Naive B cell (primary cell): ENCODE data around the gene TLE5. TPM values are rescaled to one million over a fixed set of nuclear protein-coding genes. Genes with fewer than 3 reads are reported as not detected.
A peak's percentile ranks its signal among the peaks of the same experiment; 100 is the strongest.

Experiments used
- ATAC-seq, 2 donors: fragments of 150-1000 bp; cut with Tn5 transposase; 2 replicates each; pipeline ENCODE4 v1.10.0; 2021; ENCODE audit warnings: low read depth in 2 of 2, mild to moderate bottlenecking in 2 of 2, moderate library complexity in 2 of 2
- DNase-seq: peaks from one replicate; pipeline ENCODE4 v3.0.0; 2022
- H3K27ac Mint-ChIP-seq, 6 donors: one replicate each; pipeline ENCODE4 v1.8.0; 2020 to 2022; ENCODE audit warnings: mild to moderate bottlenecking in 6 of 6, mixed read lengths in 6 of 6, moderate library complexity in 5 of 6, inconsistent platforms in 2 of 6
- H3K27me3 Mint-ChIP-seq, 3 donors: one replicate each; pipeline ENCODE4 v1.8.0; 2021 to 2022; ENCODE audit warnings: mixed read lengths in 3 of 3, mild to moderate bottlenecking in 1 of 3
- H3K36me3 Mint-ChIP-seq, 2 donors: one replicate each; pipeline ENCODE4 v1.8.0; 2020 to 2022; ENCODE audit warnings: mixed read lengths in 2 of 2, inconsistent platforms in 1 of 2, mild to moderate bottlenecking in 1 of 2
- H3K4me1 Mint-ChIP-seq, 3 donors: one replicate each; pipeline ENCODE4 v1.8.0; 2020 to 2022; ENCODE audit warnings: mixed read lengths in 3 of 3, inconsistent platforms in 1 of 3, mild to moderate bottlenecking in 1 of 3, moderate library complexity in 1 of 3
- H3K4me3 Mint-ChIP-seq, 8 donors: one replicate each; pipeline ENCODE4 v1.8.0; 2020 to 2022; ENCODE audit warnings: mild to moderate bottlenecking in 8 of 8, mixed read lengths in 8 of 8, moderate library complexity in 8 of 8, inconsistent platforms in 2 of 8
- H3K9me3 Mint-ChIP-seq, 7 donors: one replicate each; pipeline ENCODE4 v1.8.0; 2020 to 2022; ENCODE audit warnings: mixed read lengths in 7 of 7, mild to moderate bottlenecking in 5 of 7, inconsistent platforms in 2 of 7, moderate library complexity in 1 of 7
- polyA plus RNA-seq, 6 donors: library from polyadenylated mRNA; unstranded; fragments of 300-500 nt; fragmentation: Illumina TruSeq; gene quantifications; one replicate each; pipeline ENCODE4 v1.2.3, GENCODE V29; 2021; ENCODE audit warnings: low read depth in 6 of 6

The TLE5 gene
- polyA plus RNA-seq, 6 donors from 2014 or later, result 294 to 651 (median 379) TPM

DNA sequence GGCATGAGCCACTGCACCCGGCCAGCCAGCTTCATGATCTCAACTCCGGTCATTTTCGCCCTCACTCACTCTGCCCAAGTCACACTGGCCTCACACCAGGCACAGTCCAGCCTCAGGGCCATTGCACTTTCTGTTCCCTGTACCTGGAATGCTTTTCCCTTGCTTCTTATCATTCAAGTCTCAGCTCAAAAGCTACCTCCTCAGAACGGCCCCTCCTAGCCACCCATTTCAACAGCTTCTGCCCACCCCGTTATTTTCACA lies 30.8 kb downstream of the TLE5 start:
- H3K27me3 Mint-ChIP-seq, result peaks cover 5 to 31% (median 19%) of the 10 kb centered on the region in 3 donors
- ATAC-seq, result no peak
- H3K4me1 Mint-ChIP-seq, result peaks cover 25 to 39% (median 32%) of the 10 kb centered on the region in 3 donors
- DNase-seq, result no peak
- no peaks in the 10 kb centered on the region for H3K36me3 Mint-ChIP-seq
- H3K9me3 Mint-ChIP-seq, result peaks cover 0 to 5% (median 0%) of the 10 kb centered on the region in 7 donors
- H3K27ac Mint-ChIP-seq, result no peak overlapping the region
- H3K4me3 Mint-ChIP-seq, result peak overlapping the region in 1 of 8 donors; percentile 57

DNA sequence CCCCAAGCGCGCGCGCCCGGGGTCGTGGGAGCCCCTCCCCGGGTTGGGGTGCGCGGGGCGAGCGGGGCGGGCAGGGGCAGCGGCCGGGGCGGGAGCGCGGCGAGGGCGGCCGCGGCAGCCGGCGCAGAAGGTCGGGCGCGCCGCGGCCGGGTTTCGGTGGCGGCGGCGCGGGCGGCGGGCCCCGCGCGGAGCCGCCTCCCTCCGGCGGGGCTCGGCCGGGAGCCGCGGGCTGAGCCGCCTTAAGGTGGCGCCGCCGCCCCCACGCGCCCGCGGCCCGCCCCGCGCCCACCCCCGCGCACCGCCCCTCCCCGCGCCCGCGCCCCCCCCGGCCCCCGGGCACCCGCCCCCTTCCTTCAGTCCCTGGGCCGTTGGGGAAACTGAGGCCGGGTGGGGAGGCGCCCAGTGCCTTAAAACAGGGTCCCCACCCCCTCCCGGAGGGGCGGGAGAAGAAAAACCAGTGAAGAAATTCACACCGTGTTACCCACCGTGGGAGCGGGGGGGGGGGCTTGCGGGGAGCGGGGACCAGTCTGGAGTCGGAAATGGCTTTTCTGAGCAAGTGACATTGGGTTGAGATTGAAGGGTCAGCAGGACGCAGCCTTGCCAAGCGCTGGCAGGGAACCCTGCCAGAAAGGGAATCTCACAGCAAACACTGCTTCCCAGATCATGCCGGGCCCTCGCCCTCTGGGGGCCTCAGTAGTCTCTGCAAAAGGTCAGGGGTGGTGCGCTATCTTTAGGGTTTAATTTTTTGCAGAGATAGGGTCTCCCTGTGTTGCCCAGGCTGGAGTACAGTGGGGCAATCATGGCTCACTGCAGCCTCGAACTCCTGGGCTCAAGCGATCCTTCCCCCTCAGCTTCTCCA lies 33.0 kb downstream of the TLE5 start, which contains the start of gene TLE2:
TLE2 (minus strand) TSS at position 216 of the 859 bp plus-strand sequence. CDS start 376 bp downstream, outside the sequence.
- DNase-seq, result peak; percentile 15

DNA sequence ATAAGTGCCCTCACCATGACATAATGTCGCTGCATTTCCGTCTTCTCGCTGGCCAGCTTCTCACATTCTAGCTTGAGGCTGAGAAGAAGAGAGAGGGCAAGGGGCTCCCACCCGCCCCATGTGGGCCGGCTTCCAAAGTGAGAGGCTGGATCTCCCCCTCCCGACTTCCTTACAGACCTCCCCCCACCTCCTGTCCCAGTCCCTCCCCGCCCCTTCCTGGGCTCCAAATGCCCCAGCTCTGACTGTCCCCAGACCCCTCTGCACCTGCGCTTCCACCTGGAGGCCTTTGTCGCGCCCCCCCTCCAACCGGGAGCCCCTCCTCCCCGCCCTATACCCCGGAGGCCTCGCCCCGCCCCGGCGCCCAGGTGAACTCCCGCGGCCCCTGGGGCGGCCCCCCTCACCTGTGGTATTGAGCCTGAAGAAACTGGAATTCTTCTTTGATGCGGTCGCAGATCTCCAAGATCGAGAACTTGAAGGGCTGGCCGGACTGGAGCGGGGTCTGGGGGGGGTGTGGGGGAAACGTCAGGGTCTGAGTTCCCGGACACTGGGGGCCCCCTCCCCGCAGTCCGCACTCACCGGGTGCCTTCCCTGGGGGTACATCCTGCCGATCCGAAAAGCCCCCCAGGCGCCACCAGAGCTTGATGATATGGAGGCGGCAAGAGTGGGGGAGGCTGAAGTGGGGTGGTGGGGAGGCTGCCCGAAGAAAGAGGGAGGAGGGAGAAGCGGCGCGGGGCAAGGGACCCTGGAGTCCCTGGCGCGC lies 33.8 kb downstream of the TLE5 start:
- peak; percentile 34 to 39 for ATAC-seq
- H3K4me1 Mint-ChIP-seq, result peaks cover 14 to 28% (median 23%) of the 10 kb centered on the region in 3 donors
- H3K9me3 Mint-ChIP-seq, result peaks cover 0 to 2% (median 0%) of the 10 kb centered on the region in 7 donors
- DNase-seq, result peak; percentile 6
- H3K27ac Mint-ChIP-seq, result peak overlapping the region in 2 of 6 donors; percentile 24 to 44
- no peaks in the 10 kb centered on the region for H3K36me3 Mint-ChIP-seq
- peaks cover 12 to 50% (median 41%) of the 10 kb centered on the region in 3 donors for H3K27me3 Mint-ChIP-seq
- peak overlapping the region; percentile 63 to 89 (median 78) for H3K4me3 Mint-ChIP-seq

More for the DNA sequence above, 33.0 kb downstream of the TLE5 start, which contains the start of gene TLE2:
- peaks cover 0 to 2% (median 0%) of the 10 kb centered on the region in 7 donors for H3K9me3 Mint-ChIP-seq
- no peaks in the 10 kb centered on the region for H3K36me3 Mint-ChIP-seq
- peaks cover 12 to 43% (median 35%) of the 10 kb centered on the region in 3 donors for H3K27me3 Mint-ChIP-seq
- H3K27ac Mint-ChIP-seq, result peak within 1 kb of the TSS in 3 of 6 donors; percentile 24 to 62 (median 44)
- peak; percentile 49 to 65 for ATAC-seq
- H3K4me3 Mint-ChIP-seq, result peak within 1 kb of the TSS; percentile 73 to 90 (median 82)
- H3K4me1 Mint-ChIP-seq, result peaks cover 16 to 29% (median 23%) of the 10 kb centered on the region in 3 donors

DNA sequence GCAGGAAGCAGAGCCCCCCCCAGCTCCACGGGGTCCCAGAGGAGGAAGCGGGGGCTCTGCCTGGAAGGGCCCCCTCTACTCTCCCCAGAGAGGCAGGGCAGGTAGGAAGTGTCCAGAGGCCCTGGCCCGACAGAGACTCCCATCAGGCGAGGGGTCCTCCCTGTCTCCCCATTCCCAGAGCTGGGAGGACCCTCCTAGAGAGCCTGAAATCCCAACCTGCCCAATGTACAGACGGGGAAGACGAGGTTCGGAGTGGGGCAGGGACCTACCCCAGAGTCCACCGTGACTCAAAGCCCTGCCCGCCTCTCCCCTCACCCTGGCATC lies 34.4 kb downstream of the TLE5 start:
- peaks cover 0 to 3% (median 0%) of the 10 kb centered on the region in 7 donors for H3K9me3 Mint-ChIP-seq
- peak overlapping the region in 1 of 6 donors; percentile 24 for H3K27ac Mint-ChIP-seq

DNA sequence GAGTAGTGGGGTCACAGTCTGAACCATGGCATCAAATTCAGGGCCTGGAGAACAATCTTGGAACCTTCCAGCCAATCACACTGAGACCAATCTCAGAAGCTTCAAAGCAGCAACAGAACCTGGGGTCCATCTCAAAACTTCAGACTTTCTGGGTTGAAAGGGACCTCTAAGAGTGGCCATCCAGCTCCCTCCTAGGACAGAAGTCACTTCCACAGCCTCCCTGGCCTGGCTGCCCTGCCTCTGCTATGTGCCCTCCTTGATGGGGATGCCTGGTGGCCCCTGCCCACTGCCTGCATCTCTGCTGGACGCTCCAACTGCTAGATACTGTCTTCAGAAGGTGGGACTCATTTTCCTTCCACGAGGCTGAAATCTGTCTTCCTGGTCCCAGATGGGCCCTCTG lies 35.0 kb downstream of the TLE5 start:
- H3K36me3 Mint-ChIP-seq, result no peaks in the 10 kb centered on the region
- DNase-seq (no peak), ATAC-seq (no peak)
- H3K4me3 Mint-ChIP-seq, result peak overlapping the region in 7 of 8 donors; percentile 30 to 74 (median 63)
- peaks cover 0 to 3% (median 0%) of the 10 kb centered on the region in 7 donors for H3K9me3 Mint-ChIP-seq
- H3K27ac Mint-ChIP-seq, result peak overlapping the region in 1 of 6 donors; percentile 27
- peaks cover 17 to 61% (median 52%) of the 10 kb centered on the region in 3 donors for H3K27me3 Mint-ChIP-seq
- H3K4me1 Mint-ChIP-seq, result peaks cover 14 to 28% (median 21%) of the 10 kb centered on the region in 3 donors

More for the DNA sequence above, 34.4 kb downstream of the TLE5 start:
- Mint-ChIP-seq H3K4me1 (peaks cover 14 to 28% (median 21%) of the 10 kb centered on the region in 3 donors), H3K4me3 (peak overlapping the region; percentile 63 to 89 (median 78)), H3K27me3 (peaks cover 17 to 55% (median 46%) of the 10 kb centered on the region in 3 donors), H3K36me3 (no peaks in the 10 kb centered on the region)
- DNase-seq (no peak), ATAC-seq (no peak)

DNA sequence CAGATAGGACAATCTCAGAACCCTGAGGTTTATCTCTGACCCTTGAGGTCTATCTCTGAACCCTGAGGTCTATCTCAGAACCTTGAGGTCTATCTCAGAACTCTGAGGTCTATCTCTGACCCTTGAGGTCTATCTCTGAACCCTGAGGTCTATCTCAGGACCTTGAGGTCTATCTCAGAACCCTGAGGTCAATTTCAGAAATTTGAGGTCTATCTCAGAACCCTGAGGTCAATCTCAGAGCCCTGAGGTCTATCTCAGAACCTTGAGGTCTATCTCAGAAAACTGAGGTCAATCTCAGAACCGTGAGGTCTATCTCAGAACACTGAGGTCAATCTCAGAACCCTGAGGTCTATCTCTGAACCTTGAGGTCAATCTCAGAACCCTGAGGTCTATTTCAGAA lies 35.5 kb downstream of the TLE5 start:
- H3K4me1 Mint-ChIP-seq, result peaks cover 14 to 28% (median 21%) of the 10 kb centered on the region in 3 donors
- peaks cover 0 to 3% (median 0%) of the 10 kb centered on the region in 7 donors for H3K9me3 Mint-ChIP-seq
- no peaks in the 10 kb centered on the region for H3K36me3 Mint-ChIP-seq
- DNase-seq, result no peak
- peaks cover 17 to 60% (median 52%) of the 10 kb centered on the region in 3 donors for H3K27me3 Mint-ChIP-seq
- no peak overlapping the region for H3K27ac Mint-ChIP-seq
- no peak overlapping the region for H3K4me3 Mint-ChIP-seq
- ATAC-seq, result no peak

DNA sequence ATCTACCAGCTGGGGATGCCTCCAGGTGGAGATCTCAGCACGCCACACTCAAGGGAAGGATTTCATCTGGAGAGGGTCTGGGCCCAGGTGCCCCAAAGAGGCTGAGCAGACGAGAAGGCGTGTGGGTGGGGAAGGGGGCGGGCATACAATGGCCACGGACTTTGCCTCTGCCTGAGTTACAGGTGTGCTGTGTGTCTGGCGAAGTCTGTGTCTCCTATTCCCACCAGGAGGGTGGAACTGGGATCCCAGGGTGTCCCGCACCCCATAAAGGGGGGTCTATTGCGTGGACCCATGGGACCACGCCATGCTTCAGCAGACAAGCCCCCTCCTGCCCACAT lies 36.8 kb downstream of the TLE5 start:
- no peak for ATAC-seq
- Mint-ChIP-seq H3K27me3 (peaks cover 17 to 57% (median 54%) of the 10 kb centered on the region in 3 donors), H3K4me3 (peak overlapping the region in 1 of 8 donors; percentile 63), H3K4me1 (peaks cover 14 to 28% (median 21%) of the 10 kb centered on the region in 3 donors), H3K27ac (peak overlapping the region in 1 of 6 donors; percentile 54), H3K36me3 (no peaks in the 10 kb centered on the region), H3K9me3 (peaks cover 0 to 3% (median 0%) of the 10 kb centered on the region in 7 donors)
- DNase-seq, result no peak

DNA sequence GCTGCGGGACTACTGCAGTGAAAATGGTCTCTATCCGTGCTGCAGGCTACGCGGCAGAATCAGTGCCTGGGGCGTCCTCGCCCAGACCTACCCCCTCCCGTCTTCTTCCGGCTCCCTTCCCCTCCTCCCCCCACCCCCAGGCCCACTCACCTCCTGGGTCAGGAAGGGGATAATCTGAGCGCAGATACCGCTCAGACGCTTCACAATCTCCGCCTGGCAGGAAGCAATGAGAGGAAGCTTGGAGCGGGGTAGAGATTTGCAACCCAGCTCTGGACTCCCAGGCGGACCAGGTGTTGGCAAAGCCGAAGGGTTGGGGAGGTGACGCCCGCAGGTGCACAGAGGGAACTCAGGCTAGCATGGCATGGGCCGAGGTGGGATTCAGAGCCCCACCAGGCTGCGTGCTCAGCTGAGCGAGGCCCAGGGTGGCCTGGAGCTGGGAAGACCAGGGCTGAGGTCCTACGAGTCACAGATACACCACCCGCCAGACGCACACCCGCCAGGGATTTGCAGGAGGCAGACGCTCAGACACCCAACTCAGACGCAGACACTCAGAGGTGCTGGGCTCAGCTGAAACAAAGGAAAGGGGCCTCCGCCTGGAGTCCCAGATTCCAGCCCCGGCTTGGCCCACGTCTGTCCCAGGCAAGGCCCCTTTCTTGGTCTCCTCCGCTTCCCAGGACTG lies 37.3 kb downstream of the TLE5 start:
- Mint-ChIP-seq H3K4me3 (peak overlapping the region in 3 of 8 donors; percentile 18 to 53 (median 22)), H3K9me3 (peaks cover 0 to 3% (median 0%) of the 10 kb centered on the region in 7 donors), H3K4me1 (peaks cover 9 to 28% (median 20%) of the 10 kb centered on the region in 3 donors), H3K36me3 (no peaks in the 10 kb centered on the region), H3K27ac (peak overlapping the region in 1 of 6 donors; percentile 54), H3K27me3 (peaks cover 17 to 58% (median 54%) of the 10 kb centered on the region in 3 donors)
- DNase-seq (no peak), ATAC-seq (peak; percentile 23 to 34)

DNA sequence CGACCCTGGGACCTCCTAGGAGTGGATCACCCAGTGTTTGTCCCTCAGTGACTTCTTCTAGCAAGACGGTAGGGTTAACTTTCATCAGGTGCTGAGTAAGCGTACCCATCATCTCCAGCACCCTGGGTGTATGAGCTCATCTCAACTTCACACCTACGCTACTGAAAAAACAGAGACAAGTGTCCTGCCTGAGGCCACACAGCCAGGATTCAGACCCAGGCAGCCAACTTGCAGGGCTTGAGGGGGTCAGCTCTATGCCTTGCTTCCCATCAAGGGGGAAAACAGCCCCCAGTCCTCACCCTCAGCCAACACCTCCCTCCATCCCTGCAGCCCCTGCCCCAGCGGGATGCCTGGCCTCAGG lies 37.8 kb downstream of the TLE5 start:
- ATAC-seq, result no peak
- Mint-ChIP-seq H3K9me3 (peaks cover 0 to 3% (median 0%) of the 10 kb centered on the region in 7 donors), H3K27me3 (peaks cover 17 to 60% (median 52%) of the 10 kb centered on the region in 3 donors), H3K4me3 (peak overlapping the region in 1 of 8 donors; percentile 53), H3K36me3 (no peaks in the 10 kb centered on the region), H3K27ac (no peak overlapping the region), H3K4me1 (peaks cover 9 to 28% (median 16%) of the 10 kb centered on the region in 3 donors)
- no peak for DNase-seq

DNA sequence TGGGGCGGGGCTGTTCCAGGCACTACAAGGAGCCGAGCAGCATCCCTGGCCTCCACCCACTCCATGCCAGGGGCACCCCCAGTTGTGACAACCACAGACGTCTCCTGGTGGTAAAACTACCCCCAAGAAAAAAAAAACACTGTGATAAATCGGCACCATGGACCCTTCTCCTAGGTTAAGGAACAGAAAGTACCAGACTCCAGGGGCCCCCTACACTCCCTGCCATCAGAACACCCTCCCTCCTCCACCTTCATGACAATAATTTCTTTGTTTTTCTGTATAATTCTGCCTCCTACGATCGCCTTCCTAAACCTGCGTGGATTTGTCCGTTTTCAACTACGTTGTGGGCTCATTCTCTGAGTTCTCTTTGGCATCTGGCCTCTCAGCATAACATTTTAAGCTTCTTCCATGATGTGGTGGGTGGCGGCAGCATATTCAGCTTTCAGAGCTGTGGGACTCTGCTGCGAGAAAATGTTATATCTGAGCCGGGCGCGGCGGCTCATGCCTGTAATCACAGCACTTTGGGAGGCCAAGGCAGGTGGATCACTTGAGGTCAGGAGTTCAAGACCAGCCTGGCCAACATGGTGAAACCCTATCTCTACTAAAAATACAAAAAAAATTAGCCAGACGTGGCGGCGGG lies 41.9 kb downstream of the TLE5 start:
- DNase-seq (no peak), ATAC-seq (no peak)
- peaks cover 0 to 3% (median 0%) of the 10 kb centered on the region in 7 donors for H3K9me3 Mint-ChIP-seq
- H3K36me3 Mint-ChIP-seq, result no peaks in the 10 kb centered on the region
- no peak overlapping the region for H3K4me3 Mint-ChIP-seq
- H3K27ac Mint-ChIP-seq, result no peak overlapping the region
- H3K27me3 Mint-ChIP-seq, result peaks cover 12 to 43% (median 37%) of the 10 kb centered on the region in 3 donors
- peaks cover 5 to 13% (median 5%) of the 10 kb centered on the region in 3 donors for H3K4me1 Mint-ChIP-seq

DNA sequence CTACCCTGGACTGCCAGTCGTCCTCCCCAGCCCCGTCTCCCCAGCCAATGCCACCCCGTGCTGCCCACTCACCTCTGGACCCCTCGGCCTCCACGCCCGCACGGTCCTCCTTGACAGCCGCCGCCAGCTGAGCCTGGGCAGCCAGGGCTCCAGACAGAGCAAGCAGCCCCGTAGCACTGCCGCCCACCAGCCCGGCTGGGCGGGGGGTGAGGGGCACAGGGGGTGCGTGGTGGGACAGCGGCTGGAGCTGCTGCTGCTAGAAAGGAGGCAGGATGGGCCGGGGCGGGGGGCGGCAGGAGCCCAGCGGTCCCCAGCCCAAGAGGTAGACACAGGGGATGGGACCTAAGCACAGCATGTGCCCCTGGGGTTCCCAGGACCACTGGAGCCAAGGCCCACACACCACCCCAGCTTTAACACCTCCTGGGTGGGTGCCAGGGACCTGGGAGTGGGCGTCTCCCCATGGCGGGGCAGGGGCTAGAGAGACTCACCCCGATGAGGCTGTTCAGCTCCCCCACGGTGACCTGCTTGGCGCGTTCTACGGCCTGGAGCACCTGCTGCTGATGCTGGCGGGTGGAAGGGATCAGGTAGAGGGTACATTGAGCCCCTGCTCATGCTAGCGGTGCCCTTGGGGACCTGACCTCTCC lies 43.0 kb downstream of the TLE5 start:
- Mint-ChIP-seq H3K4me1 (peaks cover 0 to 2% (median under 1%) of the 10 kb centered on the region in 3 donors), H3K9me3 (peaks cover 0 to 3% (median 0%) of the 10 kb centered on the region in 7 donors), H3K27me3 (peaks cover 6 to 36% (median 26%) of the 10 kb centered on the region in 3 donors), H3K27ac (no peak overlapping the region), H3K4me3 (no peak overlapping the region), H3K36me3 (no peaks in the 10 kb centered on the region)
- DNase-seq, result no peak
- ATAC-seq, result no peak

DNA sequence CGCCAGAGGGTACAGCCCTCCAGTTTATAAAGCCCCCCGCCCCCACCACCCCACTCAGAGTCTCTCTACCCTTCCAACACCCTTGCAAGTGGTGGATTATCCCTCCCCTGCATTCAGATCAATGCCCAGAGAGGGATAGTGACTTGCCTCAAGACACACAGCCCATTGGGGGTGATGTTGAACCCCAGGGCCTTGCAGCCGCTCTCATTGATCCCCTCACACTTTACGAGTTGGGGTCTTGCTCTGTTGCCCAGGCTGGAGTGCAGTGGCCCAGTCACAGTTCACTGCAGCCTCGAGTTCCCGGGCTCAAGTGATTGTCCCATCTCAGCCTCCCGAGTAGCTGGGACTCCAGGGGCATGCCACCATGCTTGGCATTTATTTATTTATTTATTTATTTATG lies 44.4 kb downstream of the TLE5 start:
- ATAC-seq, result no peak
- no peaks in the 10 kb centered on the region for H3K36me3 Mint-ChIP-seq
- no peaks in the 10 kb centered on the region for H3K4me1 Mint-ChIP-seq
- no peak overlapping the region for H3K27ac Mint-ChIP-seq
- DNase-seq, result no peak
- H3K9me3 Mint-ChIP-seq, result no peaks in the 10 kb centered on the region
- peaks cover 0 to 23% (median 14%) of the 10 kb centered on the region in 3 donors for H3K27me3 Mint-ChIP-seq
- no peak overlapping the region for H3K4me3 Mint-ChIP-seq
